ENCODE data around the gene ATE1.

Gene ATE1

DNA sequence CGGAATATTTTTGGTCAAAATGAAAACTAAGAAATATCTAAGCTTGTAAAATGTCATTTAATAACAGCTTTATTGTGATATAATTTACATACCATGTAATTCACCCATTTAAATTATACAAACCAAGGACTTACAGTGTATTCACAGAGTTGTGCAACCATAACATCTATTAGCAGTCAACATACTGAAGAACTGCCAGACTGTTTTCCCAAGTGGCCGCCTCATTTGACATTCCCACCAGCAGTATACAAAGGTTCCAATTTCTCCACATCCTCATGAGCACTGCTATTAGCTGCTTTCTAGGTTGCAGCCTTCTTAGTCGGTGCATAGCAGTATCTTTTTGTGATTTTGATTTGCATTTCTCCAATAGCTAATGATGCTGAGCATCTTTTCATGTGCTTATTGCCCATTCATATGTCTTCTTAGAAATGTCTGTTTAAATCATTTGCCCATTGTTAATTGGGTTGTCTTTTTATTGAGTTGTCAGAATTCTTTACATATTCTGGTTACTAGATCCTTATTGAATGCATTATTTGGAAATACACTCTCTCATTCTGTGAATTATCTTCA, 176.6 kb downstream of the ATE1 start:
- ATAC-seq, result no peak
- TF ChIP-seq ZNF565 (CRISPR knock-in tag; conservative IDR thresholded peaks at IDR 0.05; ENCODE audit: low read depth), result no peak
- TF ChIP-seq, protein P1, sequence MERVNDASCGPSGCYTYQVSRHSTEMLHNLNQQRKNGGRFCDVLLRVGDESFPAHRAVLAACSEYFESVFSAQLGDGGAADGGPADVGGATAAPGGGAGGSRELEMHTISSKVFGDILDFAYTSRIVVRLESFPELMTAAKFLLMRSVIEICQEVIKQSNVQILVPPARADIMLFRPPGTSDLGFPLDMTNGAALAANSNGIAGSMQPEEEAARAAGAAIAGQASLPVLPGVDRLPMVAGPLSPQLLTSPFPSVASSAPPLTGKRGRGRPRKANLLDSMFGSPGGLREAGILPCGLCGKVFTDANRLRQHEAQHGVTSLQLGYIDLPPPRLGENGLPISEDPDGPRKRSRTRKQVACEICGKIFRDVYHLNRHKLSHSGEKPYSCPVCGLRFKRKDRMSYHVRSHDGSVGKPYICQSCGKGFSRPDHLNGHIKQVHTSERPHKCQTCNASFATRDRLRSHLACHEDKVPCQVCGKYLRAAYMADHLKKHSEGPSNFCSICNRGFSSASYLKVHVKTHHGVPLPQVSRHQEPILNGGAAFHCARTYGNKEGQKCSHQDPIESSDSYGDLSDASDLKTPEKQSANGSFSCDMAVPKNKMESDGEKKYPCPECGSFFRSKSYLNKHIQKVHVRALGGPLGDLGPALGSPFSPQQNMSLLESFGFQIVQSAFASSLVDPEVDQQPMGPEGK (CRISPR knock-in tag; IDR thresholded peaks at IDR 0.05; ENCODE audit: borderline replicate concordance), result no peak
- TF ChIP-seq ESRRG (CRISPR knock-in tag; IDR thresholded peaks at IDR 0.05), result no peak
- TF ChIP-seq TOX (CRISPR knock-in tag; IDR thresholded peaks at IDR 0.05; ENCODE audit: borderline replicate concordance), result no peak
- TF ChIP-seq GLIS3 (CRISPR knock-in tag; IDR thresholded peaks at IDR 0.05), result no peak
- TF ChIP-seq, protein P2, sequence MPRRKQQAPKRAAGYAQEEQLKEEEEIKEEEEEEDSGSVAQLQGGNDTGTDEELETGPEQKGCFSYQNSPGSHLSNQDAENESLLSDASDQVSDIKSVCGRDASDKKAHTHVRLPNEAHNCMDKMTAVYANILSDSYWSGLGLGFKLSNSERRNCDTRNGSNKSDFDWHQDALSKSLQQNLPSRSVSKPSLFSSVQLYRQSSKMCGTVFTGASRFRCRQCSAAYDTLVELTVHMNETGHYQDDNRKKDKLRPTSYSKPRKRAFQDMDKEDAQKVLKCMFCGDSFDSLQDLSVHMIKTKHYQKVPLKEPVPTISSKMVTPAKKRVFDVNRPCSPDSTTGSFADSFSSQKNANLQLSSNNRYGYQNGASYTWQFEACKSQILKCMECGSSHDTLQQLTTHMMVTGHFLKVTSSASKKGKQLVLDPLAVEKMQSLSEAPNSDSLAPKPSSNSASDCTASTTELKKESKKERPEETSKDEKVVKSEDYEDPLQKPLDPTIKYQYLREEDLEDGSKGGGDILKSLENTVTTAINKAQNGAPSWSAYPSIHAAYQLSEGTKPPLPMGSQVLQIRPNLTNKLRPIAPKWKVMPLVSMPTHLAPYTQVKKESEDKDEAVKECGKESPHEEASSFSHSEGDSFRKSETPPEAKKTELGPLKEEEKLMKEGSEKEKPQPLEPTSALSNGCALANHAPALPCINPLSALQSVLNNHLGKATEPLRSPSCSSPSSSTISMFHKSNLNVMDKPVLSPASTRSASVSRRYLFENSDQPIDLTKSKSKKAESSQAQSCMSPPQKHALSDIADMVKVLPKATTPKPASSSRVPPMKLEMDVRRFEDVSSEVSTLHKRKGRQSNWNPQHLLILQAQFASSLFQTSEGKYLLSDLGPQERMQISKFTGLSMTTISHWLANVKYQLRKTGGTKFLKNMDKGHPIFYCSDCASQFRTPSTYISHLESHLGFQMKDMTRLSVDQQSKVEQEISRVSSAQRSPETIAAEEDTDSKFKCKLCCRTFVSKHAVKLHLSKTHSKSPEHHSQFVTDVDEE (CRISPR knock-in tag; IDR thresholded peaks at IDR 0.05), result no peak
- TF ChIP-seq CSDC2 (CRISPR knock-in tag; IDR thresholded peaks at IDR 0.05), result no peak
- TF ChIP-seq RARB (CRISPR knock-in tag; IDR thresholded peaks at IDR 0.05), result no peak
- no peak for TF ChIP-seq ZFP30 (CRISPR knock-in tag; IDR thresholded peaks at IDR 0.05)
- no peak for TF ChIP-seq ZNF70 (CRISPR knock-in tag; IDR thresholded peaks at IDR 0.05)
- no peak for TF ChIP-seq TCF4 (CRISPR knock-in tag; IDR thresholded peaks at IDR 0.05; ENCODE audit: borderline replicate concordance)
- no peak for TF ChIP-seq ZNF8 (CRISPR knock-in tag; IDR thresholded peaks at IDR 0.05)
- no peak for TF ChIP-seq ZFP3 (CRISPR knock-in tag; IDR thresholded peaks at IDR 0.05)
- TF ChIP-seq ZC3H10 (CRISPR knock-in tag; IDR thresholded peaks at IDR 0.05), result no peak
- TF ChIP-seq, protein P3, sequence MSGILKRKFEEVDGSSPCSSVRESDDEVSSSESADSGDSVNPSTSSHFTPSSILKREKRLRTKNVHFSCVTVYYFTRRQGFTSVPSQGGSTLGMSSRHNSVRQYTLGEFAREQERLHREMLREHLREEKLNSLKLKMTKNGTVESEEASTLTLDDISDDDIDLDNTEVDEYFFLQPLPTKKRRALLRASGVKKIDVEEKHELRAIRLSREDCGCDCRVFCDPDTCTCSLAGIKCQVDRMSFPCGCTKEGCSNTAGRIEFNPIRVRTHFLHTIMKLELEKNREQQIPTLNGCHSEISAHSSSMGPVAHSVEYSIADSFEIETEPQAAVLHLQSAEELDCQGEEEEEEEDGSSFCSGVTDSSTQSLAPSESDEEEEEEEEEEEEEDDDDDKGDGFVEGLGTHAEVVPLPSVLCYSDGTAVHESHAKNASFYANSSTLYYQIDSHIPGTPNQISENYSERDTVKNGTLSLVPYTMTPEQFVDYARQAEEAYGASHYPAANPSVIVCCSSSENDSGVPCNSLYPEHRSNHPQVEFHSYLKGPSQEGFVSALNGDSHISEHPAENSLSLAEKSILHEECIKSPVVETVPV (CRISPR knock-in tag; IDR thresholded peaks at IDR 0.05), result no peak
- TF ChIP-seq OSR1 (CRISPR knock-in tag; IDR thresholded peaks at IDR 0.05), result no peak
- no peak for TF ChIP-seq SNAI2 (CRISPR knock-in tag; IDR thresholded peaks at IDR 0.05)
- TF ChIP-seq ISL1 (CRISPR knock-in tag; IDR thresholded peaks at IDR 0.05), result no peak

DNA sequence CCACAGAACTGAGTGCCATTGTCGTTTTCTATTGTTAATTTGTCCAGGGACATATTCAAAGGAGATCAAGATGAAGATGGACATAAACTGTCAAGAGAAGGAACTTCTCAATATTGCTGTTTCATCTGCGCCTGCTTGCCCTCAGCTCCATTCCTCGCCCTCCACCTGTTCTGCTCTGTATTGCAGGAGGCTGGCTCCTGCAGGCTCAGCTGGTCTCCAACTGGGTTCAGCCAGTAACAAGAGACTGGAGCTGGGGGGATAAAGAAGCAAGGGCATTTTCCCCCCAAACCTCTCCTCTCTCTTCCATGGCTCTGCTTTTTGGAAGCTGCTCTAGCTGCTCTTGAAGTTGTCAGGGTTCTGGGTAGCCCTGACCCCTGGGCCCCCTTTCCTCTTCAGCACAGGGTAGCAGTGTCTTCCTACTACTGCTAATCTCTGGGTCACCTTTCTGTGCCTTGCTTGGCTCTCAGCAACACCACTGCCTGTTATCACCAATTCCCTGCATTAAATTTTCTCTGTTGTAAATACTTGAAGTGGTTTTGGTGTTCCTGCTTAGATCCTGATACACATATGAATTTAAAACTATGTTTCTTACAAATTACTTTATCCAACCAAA, 180.6 kb downstream of the ATE1 start:
- TF ChIP-seq ZNF565 (CRISPR knock-in tag; conservative IDR thresholded peaks at IDR 0.05; ENCODE audit: low read depth) (no peak), TOX (CRISPR knock-in tag; IDR thresholded peaks at IDR 0.05; ENCODE audit: borderline replicate concordance) (no peak), GLIS3 (CRISPR knock-in tag; IDR thresholded peaks at IDR 0.05) (no peak), BACH2 (CRISPR knock-in tag; IDR thresholded peaks at IDR 0.05; ENCODE audit: borderline replicate concordance) (no peak), RARB (CRISPR knock-in tag; IDR thresholded peaks at IDR 0.05) (no peak), ZFP30 (CRISPR knock-in tag; IDR thresholded peaks at IDR 0.05) (no peak)
- TF ChIP-seq, protein P1 (CRISPR knock-in tag; IDR thresholded peaks at IDR 0.05; ENCODE audit: borderline replicate concordance), result no peak
- no peak for ATAC-seq

DNA sequence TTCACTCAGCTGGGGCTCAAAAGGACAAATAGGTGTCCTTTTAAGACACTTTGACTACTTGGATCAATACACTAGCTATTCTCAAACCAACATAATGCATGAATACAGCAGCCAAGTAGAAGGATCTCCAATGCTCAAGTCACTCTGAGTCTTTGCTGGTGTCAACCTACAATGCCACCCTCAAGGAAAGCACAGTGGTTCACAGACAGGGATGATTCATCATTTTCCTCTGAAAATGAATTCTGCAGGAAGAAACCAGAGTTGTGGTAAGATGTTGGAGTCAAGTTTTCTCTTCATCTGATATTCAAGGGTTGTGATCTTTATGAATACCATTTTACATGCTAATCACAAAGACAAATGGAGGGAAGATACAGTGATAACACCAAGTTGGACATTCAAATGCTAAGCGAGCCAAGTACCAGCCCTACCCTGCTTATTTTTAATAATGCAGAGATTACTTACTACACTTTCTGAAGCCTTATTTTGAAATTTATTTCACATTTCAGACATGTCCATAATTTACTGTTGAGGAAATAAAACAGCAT, 186.5 kb downstream of the ATE1 start:
- TF ChIP-seq ESRRG (CRISPR knock-in tag; IDR thresholded peaks at IDR 0.05) (no peak), PPARA (CRISPR knock-in tag; IDR thresholded peaks at IDR 0.05; ENCODE audit: borderline replicate concordance) (no peak), TCF4 (CRISPR knock-in tag; IDR thresholded peaks at IDR 0.05; ENCODE audit: borderline replicate concordance) (no peak), ZFP30 (CRISPR knock-in tag; IDR thresholded peaks at IDR 0.05) (no peak), ZFP3 (CRISPR knock-in tag; IDR thresholded peaks at IDR 0.05) (no peak), OSR1 (CRISPR knock-in tag; IDR thresholded peaks at IDR 0.05) (no peak), ZNF565 (CRISPR knock-in tag; conservative IDR thresholded peaks at IDR 0.05; ENCODE audit: low read depth) (no peak), ARNTL (CRISPR knock-in tag; IDR thresholded peaks at IDR 0.05; ENCODE audit: borderline replicate concordance, low read depth) (no peak), RARB (CRISPR knock-in tag; IDR thresholded peaks at IDR 0.05) (no peak), BACH2 (CRISPR knock-in tag; IDR thresholded peaks at IDR 0.05; ENCODE audit: borderline replicate concordance) (no peak), ISL1 (CRISPR knock-in tag; IDR thresholded peaks at IDR 0.05) (no peak)
- TF ChIP-seq, protein P2 (CRISPR knock-in tag; IDR thresholded peaks at IDR 0.05), result no peak
- ATAC-seq, result no peak

All from SK-N-SH treated with all-trans-retinoic acid at 6 μM for 48 hours (cell line).